ENCODE measurements around the gene RYR2. TPM values are rescaled to one million over a fixed set of nuclear protein-coding genes. Genes with fewer than 3 reads are reported as not detected.
A peak's percentile ranks its signal among the peaks of the same experiment; 100 is the strongest.

RYR2 gene
- total and polyA plus RNA-seq, 2 of the 8 experiments (the other 6 are each of a cell fraction or from before 2014, with no cell fraction given): 1.3 to 4.4 TPM

- Histone ChIP-seq H2BK120ac (replicated peaks; ENCODE audit: low read depth, low read length) (no peak overlapping the region), H3K36me3 (ENCODE audit: control insufficient read depth in 2 of 4, insufficient read depth in 4 of 4, low read length in 3 of 4) (no peaks in the 10 kb centered on the region), H3K4me2 (ENCODE audit: insufficient read depth in 1 of 2, low read depth in 2 of 2, low read length in 2 of 2) (0 out of 4 replicates have a peak overlapping the region, but pooled peaks of 1 of the 2 experiments have one; percentile 3), H2BK5ac (ENCODE audit: low read depth, low read length) (peak overlapping the region; percentile 36; the same call in 1 of the 2 replicates), H4K20me1 (replicated peaks in 1 of 2; ENCODE audit: control insufficient read depth in 1 of 2, insufficient read depth in 2 of 2, low read length in 2 of 2) (no peaks in the 10 kb centered on the region), H3K4me1 (replicated peaks in 1 of 4; ENCODE audit: control insufficient read depth in 3 of 4, insufficient read depth in 4 of 4, low read length in 3 of 4) (peaks cover 0 to 7% (median 6%) of the 10 kb centered on the region in 4 experiments; a peak in 3 of 7 replicates), H2AFZ (ENCODE audit: low read length) (no peak overlapping the region), H3K18ac (ENCODE audit: extremely low read depth, low read length) (no peak overlapping the region), H3K9me3 (ENCODE audit: insufficient read depth in 2 of 2, low read depth in 1 of 2, low read length in 1 of 2) (no peaks in the 10 kb centered on the region; a peak in 1 of 4 replicates), H2BK12ac (ENCODE audit: low read depth, low read length) (no peak overlapping the region), H4K8ac (ENCODE audit: extremely low read depth, insufficient read depth, low read length) (no peak overlapping the region), H3K23ac (ENCODE audit: insufficient read length) (no peak overlapping the region), H3K23me2 (ENCODE audit: low read depth, low read length) (0 out of 2 replicates have a peak, but pooled peaks cover 2% of the 10 kb centered on the region), H3K56ac (replicated peaks; ENCODE audit: insufficient read length, low read depth, low read length) (no peak overlapping the region), H2BK20ac (ENCODE audit: low read length) (no peak overlapping the region), H3K14ac (ENCODE audit: insufficient read length) (no peak overlapping the region), H3K79me2 (ENCODE audit: control insufficient read depth in 1 of 2, insufficient read depth in 2 of 2, low read length in 2 of 2) (no peaks in the 10 kb centered on the region), H2BK15ac (ENCODE audit: low read length) (no peak overlapping the region), H4K91ac (replicated peaks; ENCODE audit: insufficient read length, low read length) (no peak overlapping the region), H2AK5ac (ENCODE audit: low read depth, low read length) (no peak overlapping the region), H3K79me1 (ENCODE audit: low read depth, low read length) (no peaks in the 10 kb centered on the region), H3K27ac (ENCODE audit: low read depth, low read length) (no peak overlapping the region), H3K9ac (replicated peaks in 1 of 4; ENCODE audit: extremely low read depth in 1 of 4, low read depth in 3 of 4, low read length in 3 of 4) (no peak overlapping the region), H3K4me3 (ENCODE audit: extremely low read depth in 1 of 4, insufficient read depth in 2 of 4, low read depth in 3 of 4, low read length in 4 of 4) (no peak overlapping the region), H3K4ac (replicated peaks; ENCODE audit: insufficient read length, low read depth, low read length) (no peak overlapping the region), H4K5ac (ENCODE audit: insufficient read length, low read depth, low read length) (no peak overlapping the region), H3K27me3 (replicated peaks in 1 of 4; ENCODE audit: control insufficient read depth in 3 of 4, extremely low read depth in 1 of 4, insufficient read depth in 3 of 4, low read length in 3 of 4) (no peaks in the 10 kb centered on the region)
- POLR2A ChIA-PET (ENCODE audit: partially characterized antibody): no interaction called here
- FAIRE-seq (no peak), DNase-seq (ENCODE audit: low read depth in 1 of 2, low spot score in 2 of 2) (no peak)
- 86% methylated on average over 4 of the region's 4 CpGs; no CpG with 5 or more reads in 1 of the 2 experiments for WGBS, 2 experiments (ENCODE audit: extremely low coverage in 1 of 2, insufficient coverage in 1 of 2, insufficient read length in 1 of 2, insufficient replicate concordance in 2 of 2, low coverage in 1 of 2, low lambda C conversion rate in 2 of 2, missing lambda C conversion rate in 1 of 2)
- CTCF ChIA-PET (ENCODE audit: partially characterized antibody): interaction anchor here (1.0 kb wide), 1 partner anchor 11 kb away, joined by 3 read pairs; no protein-coding TSS in a partner anchor
- TF ChIP-seq CBX8 (IDR thresholded peaks at IDR 0.05; ENCODE audit: borderline replicate concordance, low read depth, low read length) (no peak), CBX5 (IDR thresholded peaks at IDR 0.05; ENCODE audit: low read depth, low read length) (no peak), SIX5 (IDR thresholded peaks at IDR 0.05; ENCODE audit: low read depth, low read length) (no peak), HDAC2 (IDR thresholded peaks at IDR 0.05; ENCODE audit: borderline replicate concordance in 1 of 2, low read depth in 2 of 2, low read length in 2 of 2) (no peak), RFX5 (IDR thresholded peaks at IDR 0.05; ENCODE audit: borderline replicate concordance, low read depth, low read length) (no peak), TCF12 (IDR thresholded peaks at IDR 0.05; ENCODE audit: low read depth, low read length) (no peak)
Observed at GRCh38 chr1:237009611-237010010, 32.4 kb upstream of the RYR2 start.
